GM18870 (cell line): ENCODE data around the gene MMP11.

Source experiments
- ATAC-seq: cut with Tn5 transposase; IDR thresholded peaks from one replicate; pipeline ENCODE4 v1.9.1; 2021; ENCODE audit warnings: moderate library complexity; ENCODE audit not compliant: unreplicated experiment

Gene MMP11

DNA sequence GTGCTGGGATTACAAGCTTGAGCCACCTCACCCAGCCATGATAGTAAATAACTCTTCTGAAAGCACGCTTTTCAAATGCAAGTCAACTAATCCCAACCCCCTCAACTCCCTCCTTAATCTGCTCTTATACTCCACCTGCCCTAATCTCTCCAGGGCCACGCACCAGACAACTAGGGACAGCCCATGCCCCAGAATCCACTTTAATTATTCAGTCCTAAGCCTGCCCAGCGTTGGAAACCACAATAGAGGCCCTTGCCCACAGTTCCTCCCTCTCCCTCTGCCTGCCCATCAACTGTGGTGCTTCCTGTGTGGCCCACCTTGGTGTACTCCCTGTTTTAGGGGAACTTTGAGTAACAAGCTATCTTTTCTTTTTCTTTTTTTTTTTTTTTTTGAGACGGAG lies 15.8 kb upstream of the MMP11 start:
- no peak for ATAC-seq

DNA sequence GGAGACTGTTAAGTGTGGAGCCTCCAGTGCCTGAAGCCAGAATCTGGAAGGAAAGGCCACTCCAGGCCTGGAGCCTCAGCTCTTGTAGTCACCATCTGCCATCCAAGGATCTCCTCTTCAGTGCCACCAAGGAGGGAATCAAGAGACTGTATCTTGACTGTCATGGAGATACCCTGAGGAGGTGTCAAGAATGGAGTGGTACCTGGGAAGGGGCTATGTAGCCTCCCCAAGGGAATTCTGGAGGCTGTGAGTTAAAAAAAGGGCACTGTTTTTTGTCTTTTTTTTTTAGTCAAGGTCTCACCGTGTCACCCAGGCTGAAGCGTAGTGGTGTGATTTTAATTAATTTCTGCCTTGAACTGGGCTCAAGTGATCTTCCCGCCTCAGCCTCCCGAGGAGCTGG lies 13.1 kb upstream of the MMP11 start:
- ATAC-seq = no peak

DNA sequence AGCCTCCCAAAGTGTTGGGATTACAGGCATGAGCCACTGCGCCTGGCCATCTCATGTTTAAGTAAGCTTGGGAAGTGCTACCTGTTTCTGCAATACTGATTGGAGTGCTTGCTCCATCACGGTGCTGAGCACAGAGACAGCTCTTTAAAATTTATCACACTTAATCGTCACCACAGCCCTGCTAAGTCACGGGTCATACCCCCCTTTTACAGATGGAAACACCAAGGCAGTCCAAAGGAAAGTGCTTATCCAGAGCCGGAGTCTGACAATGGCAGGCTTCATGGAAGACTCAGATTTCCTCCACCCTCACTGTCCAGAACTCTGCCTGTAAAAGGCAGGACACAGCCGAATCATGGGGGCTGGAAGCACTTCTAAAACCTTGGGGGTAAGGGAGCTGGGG lies 12.6 kb upstream of the MMP11 start:
- ATAC-seq = no peak

DNA sequence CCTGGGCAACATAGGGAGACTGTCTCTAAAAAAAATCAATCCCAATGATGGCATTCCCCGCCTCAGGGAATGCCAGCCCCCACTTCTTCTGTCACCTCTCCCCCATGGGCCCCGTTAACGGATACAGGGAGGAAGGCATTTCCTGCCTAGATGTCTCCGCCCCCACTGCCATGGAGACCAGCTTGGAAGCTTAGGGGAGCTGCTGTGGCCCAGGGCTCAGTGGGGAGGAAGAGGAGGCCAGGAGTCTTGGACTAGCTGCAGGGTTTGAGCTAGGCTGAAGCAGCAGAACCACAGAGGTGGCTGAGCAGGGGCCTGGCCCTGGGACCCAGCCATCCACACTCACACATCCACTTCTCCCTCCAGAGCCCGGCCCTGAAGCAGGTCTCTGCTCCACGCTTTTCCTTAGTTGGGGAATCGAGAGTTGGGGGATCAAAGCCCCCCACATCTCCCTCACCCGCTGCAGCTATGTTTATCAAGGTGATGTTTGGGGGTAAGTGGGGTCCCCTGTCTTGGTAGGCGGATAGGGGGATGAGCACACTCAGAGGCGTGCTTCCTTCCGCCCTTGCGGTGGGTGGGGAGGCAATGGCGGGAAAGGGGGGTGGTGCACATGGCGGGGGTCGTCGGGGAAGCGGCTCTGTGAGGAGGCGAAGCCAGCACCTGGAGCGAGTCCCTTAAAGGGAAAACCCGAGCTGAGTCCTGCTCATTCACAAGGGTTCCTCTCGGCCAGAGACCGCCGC lies 9.6 kb upstream of the MMP11 start, which contains the start of gene C22orf15:
TSS of gene C22orf15 (plus strand) at position 149 of the 737 bp plus-strand sequence. CDS start at position 466, 317 bp downstream.
- ATAC-seq = no peak

DNA sequence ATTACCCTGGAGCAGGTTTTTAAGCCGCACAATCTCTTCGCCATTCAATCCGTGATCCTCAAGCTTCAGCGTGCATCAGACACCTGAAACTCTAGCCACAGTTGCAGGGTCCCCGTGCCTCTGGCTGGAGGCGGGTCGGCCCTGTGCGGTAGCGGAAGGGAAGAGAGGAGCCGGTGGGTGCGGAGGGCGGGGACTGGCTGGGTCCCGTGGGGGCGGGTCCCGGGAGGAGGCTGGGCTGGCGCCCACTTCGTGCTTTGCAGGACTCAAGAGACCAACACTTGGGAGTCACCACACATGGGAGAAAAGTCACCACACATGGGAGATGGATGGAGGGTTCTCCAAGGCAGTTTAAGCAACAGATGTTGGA lies 9.1 kb upstream of the MMP11 start:
- no peak for ATAC-seq

DNA sequence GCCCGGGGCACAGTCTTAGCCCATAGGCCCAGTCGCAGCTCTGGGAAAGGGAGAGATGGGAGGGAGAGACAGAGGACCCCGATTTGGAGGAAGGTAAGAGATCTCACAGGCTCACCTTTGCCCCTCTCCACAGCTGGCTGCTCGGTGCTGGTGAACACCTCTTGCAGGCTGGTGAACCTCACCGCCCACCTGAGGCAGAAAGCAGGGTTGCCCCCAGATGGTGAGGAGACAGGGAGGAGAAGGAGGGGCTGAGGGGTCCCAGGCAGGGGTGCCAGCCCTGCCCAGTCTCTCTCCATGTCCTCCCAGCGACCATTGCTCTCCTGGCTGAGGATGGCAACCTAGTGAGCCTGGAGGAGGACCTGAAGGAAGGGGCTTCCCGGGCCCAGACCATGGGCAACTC lies 8.7 kb upstream of the MMP11 start:
- ATAC-seq = no peak

DNA sequence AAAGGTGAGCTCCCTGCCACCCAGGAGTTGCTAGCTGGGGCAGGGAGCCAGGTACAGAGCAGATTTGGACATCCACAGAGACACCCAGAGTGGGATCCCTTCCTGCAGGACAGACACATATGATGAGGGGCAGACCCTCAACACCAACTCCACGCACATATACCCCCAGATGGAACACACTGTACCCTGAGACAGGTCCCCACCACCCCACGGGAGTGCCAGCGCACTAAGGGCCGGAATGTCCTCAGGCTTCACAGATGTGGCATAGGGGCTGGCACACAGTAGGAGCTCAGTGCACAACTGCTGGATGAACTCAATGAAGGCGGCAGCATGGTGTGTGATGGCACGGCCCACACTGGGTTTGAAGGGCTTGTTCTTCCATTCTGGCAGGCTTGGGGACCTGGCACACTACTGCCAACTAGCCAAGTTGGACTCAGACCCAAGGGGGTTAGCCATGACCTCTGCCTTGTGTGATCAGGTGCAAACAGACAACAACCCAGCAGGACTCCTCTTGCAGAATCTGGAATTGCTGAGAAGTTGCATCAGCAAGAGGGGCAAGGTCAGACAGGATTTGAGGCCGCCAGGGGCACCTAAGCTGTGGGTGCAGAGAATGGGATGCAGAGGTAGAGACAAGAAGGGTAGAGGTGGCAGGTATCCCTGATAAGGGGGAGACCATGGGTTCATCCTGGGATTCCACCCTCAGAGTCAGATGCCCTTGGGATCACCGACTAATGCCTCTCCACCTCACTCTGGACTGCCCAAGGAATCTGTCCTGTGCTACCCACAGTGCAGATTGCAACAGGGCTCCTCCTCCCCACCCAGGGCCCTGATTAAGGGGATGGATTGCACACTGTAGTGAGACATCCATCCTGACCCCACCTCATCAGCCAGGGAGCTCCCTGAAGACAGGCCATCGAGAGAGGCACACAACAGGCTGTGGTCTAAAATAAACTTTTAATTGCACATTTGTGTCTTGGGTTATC lies 7.5 kb upstream of the MMP11 start:
- no peak for ATAC-seq

DNA sequence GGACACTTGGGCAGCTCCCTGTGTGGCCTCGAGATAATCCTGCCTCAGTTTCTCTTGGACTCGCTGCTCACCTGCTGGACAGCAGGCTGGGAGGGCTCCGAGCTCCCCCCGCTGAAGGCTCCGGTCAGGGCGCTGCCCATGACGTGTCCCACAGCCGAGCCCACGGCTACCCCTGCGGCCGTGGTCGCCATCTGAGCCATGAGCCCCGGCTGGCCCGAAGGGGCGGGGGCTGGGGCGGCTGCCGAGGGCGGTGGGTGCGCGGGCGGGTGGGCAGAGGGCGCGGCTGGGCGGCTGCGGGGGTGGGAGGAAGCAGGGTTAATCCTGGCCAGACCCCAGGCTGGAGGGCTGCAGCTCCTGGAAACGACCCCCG lies 5.4 kb upstream of the MMP11 start:
- no peak for ATAC-seq

DNA sequence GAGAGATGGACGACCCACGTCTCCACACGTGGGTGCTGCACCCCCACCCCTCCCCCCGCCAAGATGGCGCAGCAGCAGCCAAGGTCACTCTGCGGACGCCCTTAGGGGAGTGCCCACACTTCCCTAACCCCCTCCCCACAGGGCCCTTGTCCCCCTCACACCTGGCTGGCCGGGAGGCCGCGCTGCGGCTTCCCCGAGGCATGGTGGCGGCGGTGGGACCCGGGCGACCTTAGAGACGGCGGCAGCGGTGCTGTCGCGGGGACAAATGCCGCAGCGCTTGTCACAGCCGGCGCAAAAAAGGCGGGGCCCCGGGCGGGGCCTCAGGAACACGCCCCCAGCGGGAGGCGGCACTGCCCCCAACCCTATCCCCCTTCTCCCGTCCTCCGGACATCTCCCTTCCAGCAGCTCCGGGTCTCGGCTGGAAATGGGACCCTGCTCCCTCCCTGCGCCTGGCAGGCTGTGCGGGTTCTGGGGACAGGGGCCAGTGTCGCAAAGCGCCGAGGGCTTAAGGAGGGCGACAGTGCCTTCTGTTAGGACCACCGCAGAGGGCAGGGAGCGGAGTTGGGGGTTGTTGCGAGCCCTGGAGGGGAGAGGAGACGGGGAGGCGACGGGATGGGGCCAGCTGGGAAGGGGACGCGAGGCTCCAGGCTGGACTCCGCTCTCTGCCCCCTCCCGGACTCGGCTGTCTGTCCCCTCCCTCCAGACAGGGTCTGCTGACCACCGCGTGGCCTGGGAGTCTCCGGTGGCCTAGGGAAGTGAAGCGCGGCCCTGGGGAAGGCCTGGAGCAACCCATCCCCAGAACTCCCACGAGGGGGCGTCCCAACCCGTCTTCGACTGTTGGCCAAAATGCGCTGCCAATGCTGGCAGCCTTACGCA lies 4.7 kb upstream of the MMP11 start, which contains the start of gene CHCHD10:
TSS of gene CHCHD10 (minus strand) at position 300 of the 876 bp plus-strand sequence. CDS start at position 202, 98 bp downstream.
- ATAC-seq = no peak

DNA sequence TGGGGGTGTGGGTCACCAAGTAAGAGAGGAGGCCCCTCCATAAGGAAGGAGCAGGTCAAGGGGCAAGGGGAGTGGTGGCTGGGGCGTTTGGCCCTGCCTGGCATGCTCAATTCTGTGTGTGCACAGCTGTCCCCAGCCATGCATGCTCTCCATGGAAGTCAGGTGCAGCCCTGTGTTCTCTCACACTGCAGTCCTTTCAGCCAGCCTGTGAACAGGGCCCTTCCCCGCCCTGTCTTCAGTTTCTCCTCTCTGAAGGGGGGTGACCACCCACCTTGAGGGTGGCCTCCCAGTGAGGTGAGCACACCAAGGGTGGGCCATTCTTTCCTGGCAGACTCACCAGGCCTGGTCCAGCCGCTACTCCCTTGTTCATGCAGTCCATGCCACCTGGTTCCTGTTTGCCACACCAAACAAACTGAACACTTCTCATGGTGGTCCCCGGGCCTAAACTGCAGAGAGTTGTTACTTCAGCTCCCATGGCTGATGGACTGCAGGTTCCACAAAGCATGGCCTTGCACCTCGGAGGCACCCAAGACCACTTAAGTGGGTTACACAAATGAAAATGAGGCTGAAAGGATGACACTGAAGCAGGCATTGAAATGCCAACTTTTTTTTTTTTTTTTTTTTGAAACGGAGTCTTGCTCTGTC lies 3.2 kb upstream of the MMP11 start:
- ATAC-seq = no peak

DNA sequence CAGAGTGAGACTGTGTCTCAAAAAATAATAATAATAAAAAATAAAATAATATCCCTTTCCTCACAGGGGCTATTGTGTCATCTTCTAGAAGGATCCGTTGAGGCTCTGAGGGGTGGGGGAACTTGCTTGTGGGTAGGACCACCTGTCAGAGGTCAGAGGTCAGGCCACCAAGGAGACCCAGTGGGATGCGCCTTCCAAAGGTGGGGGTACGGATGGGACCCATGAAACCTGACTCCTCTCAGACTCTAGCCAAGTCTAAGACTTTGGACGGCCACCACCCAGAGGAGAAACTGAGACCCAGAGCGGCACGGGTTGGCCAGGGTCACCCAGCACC lies 367 bp upstream of the MMP11 start:
- ATAC-seq = no peak

DNA sequence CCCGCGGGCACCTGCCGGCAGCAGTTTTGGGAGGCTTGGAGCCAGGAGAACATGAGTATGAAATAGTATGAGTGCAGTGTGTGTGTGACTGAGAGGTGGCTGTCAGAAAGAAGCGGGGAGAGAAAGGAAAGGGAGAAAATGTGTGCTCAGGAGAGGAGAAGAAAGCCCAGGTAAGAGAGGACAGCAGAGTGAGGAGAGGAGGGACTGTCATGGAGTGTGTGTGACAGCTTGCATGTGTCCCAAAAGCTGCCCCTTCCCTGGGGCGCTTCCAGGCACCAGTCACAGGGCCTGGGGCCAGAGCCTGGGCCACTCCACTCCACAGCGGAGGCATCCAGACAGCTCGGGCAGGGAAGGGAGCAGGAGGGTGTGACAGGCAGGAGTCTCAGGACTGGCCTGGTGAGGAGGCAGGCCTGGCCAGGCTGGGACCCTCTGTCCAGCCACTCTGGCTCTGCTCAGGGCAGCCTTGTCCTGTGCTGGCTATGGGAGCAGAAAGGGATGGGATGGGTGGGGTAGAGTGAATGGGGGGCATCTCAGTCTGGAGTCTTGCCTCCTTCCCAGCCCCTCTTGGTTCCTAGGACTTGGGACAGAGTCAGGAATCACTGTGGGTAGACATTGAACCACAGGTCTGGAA lies 949 bp downstream of the MMP11 start:
- no peak for ATAC-seq

DNA sequence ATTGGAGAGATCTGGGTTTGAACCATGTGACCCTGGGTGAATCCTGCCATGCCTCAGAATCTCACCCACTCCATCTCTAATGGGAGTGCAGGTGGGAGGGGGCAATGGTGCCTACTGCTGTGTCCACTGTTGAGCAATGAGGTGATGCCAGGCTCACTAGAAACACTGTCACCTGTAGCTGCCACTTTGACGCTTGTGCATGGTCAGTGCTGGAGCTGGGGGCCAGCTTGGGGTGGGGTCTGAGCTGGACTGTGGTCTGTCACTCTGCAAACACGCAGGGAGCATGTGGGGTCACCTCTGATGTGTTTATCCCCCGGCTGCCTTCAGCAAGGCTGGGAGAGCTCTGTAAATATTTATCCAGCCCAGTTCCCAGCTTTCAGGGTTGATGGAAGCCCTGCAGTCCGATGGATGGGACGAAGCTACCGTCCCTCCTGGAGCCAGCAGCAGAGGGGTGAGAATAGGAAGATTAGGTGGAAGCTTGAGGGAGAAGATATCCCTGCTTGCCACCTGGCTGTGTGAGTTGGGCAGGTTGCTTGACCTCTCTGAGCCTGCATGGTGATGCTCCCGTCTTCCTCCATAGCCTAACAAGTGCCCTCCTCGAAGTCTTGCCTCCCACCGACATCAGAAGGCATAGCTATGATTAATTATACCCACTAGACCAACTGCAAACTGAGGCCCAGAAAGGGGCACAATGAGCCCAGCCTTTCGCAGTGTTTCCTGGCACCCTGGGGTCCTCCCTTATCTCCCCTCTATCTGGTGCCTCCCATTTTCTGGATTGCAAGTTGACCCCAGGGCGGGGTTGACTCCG lies 1.7 kb downstream of the MMP11 start:
- ATAC-seq = no peak

DNA sequence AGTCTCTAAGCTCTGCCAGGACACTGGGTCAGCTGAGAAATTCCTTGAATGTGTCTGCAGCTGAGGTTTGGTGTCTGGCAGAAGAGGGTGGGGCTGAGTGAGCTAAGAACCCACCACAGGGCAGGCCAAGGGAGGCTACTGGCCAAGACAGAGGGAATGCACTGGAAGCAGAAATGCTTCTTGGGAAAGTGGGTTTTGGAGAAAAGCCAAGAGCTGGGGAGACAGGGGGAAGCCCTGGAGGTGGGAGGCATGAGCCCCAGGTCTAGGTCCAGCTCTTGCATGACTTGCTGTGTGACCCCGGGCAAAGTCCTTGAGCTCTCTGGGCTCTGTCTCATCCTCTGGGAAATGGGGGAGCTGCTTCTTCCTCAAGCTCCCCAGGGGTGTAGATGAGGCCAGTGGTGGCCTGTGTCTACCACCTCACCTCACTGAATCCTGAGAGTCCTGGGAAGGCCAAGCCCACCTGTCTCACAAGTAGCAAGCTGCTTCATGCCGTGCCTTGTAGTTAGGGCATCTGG lies 2.3 kb downstream of the MMP11 start:
- no peak for ATAC-seq

DNA sequence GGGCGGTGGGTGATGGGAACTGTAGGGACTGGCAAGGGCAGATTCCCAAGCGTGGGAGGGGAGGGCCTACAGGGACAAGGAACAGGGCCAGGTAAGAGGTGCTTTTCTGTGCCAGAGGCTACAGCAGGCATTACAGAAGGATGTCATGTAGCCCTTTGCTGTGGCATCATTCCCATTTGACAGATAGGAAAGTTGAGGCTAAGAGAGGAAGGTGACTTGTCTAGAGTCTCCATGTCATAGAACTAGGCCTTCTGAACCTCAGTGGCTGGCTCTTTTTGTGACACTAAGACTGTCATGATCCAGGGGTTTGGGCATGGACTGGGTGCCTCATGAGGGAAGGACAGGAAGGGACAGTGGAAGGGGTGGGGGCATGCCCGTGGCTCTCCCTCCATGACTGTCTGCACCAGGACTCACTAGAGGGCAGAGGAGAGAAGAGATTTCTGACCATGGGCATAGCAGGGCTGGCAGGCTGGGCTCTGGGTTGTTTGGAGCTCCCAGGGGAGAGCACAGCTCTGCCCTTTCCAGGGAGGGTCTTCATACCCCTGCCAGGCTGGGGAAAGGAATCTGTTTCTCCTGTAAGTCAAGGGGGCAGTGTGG lies 3.2 kb downstream of the MMP11 start:
- ATAC-seq = no peak

DNA sequence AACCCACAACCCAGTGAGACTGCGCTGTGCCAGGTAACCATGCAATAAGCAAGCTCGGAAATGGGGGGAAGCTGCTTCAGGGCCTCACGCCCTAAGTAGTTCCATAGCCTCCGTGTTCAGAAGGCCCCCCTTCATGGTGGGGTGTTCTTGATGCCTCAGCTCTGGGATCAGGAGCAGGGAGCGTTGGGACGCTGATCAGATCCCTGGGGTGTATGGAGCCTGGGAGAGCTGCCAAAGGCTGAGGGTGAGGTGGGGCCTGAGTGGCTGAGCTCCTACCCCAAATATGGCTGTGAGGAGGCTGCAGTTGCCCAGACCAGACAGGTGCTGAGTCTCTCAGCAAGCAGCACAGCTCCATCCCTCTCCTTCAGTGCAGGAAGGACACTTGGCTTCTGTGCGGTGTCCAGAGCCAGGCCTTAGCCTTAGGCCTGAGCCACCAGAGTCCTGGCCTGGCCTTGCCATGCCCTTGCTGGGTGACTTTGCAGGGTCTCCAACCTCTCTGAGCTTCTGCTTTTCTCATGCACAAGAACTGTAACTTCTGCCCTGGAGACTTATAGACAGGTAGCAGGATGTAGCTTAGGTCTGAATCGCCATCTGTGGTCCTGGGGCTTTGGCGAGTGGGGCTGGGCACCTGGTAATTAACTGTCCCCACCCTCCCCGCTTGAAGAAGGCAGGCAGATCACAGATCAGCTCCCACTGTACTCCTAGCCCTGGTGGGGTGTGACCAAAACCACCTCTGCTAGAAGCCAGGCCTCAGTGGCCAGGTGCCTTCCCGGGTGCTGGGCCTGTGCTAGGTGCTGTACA lies 5.3 kb downstream of the MMP11 start:
- ATAC-seq = no peak

DNA sequence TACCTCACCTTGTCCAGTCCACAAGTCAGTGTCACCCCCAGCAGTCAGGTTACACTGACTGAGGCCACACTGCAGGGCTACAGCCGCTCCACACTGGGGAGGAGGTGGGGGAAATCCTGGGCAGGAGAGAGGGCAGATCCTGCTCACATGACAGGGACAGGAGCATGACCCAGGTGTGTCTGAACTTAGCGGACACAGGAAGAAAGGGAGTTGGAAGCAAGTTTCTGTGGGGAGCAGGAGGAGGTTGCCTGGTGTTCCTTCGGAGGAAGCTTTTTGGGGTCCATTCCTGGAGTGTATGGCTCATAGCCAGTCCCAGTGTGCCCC lies 5.9 kb downstream of the MMP11 start:
- ATAC-seq = no peak

DNA sequence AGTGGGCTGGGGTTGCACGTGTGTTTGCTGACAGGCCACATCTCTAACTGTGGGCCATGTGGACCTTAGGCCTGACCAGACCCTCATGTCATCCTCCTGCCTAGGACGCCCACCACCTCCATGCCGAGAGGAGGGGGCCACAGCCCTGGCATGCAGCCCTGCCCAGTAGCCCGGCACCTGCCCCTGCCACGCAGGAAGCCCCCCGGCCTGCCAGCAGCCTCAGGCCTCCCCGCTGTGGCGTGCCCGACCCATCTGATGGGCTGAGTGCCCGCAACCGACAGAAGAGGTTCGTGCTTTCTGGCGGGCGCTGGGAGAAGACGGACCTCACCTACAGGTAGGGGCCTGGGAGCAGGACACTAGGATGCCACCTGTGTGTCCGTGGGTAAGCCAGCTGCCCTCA lies 6.4 kb downstream of the MMP11 start:
- no peak for ATAC-seq
